T-cell (primary cell): ENCODE results near the gene TAF1C. TPM values are rescaled to one million over a fixed set of nuclear protein-coding genes. Genes with fewer than 3 reads are reported as not detected.
"Not testable (repeated sequence)": the region's sequence is repeated elsewhere in the genome, so short reads cannot be mapped to it uniquely, and the experiment has no call there.

Source experiments
- ATAC-seq, 4 experiments: fragments of 200-7000 bp in 3 of 4; fragments of 150-1000 bp in 1 of 4; cut with Tn5 transposase; replicated peaks in 1 of 4; 1 replicate in 3 of 4; 2 replicates in 1 of 4; pipeline ENCODE4 v1.10.0; 2021; ENCODE audit warnings: moderate library complexity in 3 of 4, mild to moderate bottlenecking in 2 of 4, moderate number of reproducible peaks in 1 of 4
- CTCF ChIA-PET, 2 donors: fragments of 300-600 bp; sonication (Branson Sonifier 250); formaldehyde crosslinking; loops; one replicate each; lab custom pipeline; 2022; ENCODE audit warnings: antibody characterized with exemption in 2 of 2; lab: Charles Lee
- POLR2A ChIA-PET, 2 donors: fragments of 300-600 bp; sonication (Branson Sonifier 250); formaldehyde crosslinking; loops; one replicate each; lab custom pipeline; 2022; ENCODE audit warnings: antibody characterized with exemption in 2 of 2; lab: Charles Lee
- DNase-seq, 35 experiments: peaks; one replicate each; pipeline versions ENCODE4 v3.0.0 to v3.0.0-alpha.2; 2013 to 2023
- H3K27ac ChIP-seq: one replicate; pipeline ENCODE4 v1.5.1; 2013; ENCODE audit warnings: low read length
- H3K27me3 ChIP-seq, 2 experiments: replicated peaks in 1 of 2; 1 replicate in 1 of 2; 2 replicates in 1 of 2; pipeline versions ENCODE4 v1.6.1 to v1.7.0; 2013; ENCODE audit warnings: low read length in 1 of 2, mixed read lengths in 1 of 2; ENCODE audit not compliant: control insufficient read depth in 2 of 2, insufficient read depth in 2 of 2; ENCODE audit errors: extremely low read depth in 1 of 2
- H3K36me3 ChIP-seq, 2 donors: 1 replicate in 1 of 2; 2 replicates in 1 of 2; pipeline versions ENCODE4 v1.6.1 to v1.7.0; 2013; ENCODE audit warnings: low read length in 1 of 2; ENCODE audit not compliant: control insufficient read depth in 2 of 2, insufficient read depth in 1 of 2; ENCODE audit errors: extremely low read depth in 1 of 2
- H3K4me1 ChIP-seq, 2 experiments: 1 replicate in 1 of 2; 2 replicates in 1 of 2; pipeline versions ENCODE4 v1.6.1 to v1.7.0; 2013; ENCODE audit warnings: low read length in 2 of 2, mixed read lengths in 1 of 2; ENCODE audit not compliant: insufficient read depth in 2 of 2, control insufficient read depth in 1 of 2; ENCODE audit errors: extremely low read depth in 1 of 2
- H3K4me3 ChIP-seq, 2 donors: 1 replicate in 1 of 2; 2 replicates in 1 of 2; pipeline versions ENCODE4 v1.5.1 to v1.7.0; 2013; ENCODE audit warnings: mild to moderate bottlenecking in 2 of 2, low read length in 1 of 2, moderate library complexity in 1 of 2; ENCODE audit not compliant: control insufficient read depth in 1 of 2; ENCODE audit errors: extremely low read depth in 1 of 2
- H3K9me3 ChIP-seq: 2 replicates; pipeline ENCODE4 v1.7.0; 2013
- H3K27ac Mint-ChIP-seq, 2 donors: one replicate each; pipeline ENCODE4 v1.8.0; 2020 to 2021; ENCODE audit warnings: mild to moderate bottlenecking in 2 of 2, mixed read lengths in 2 of 2
- H3K27me3 Mint-ChIP-seq, 2 donors: one replicate each; pipeline ENCODE4 v1.8.0; 2021 to 2022; ENCODE audit warnings: mixed read lengths in 2 of 2
- H3K36me3 Mint-ChIP-seq: one replicate; pipeline ENCODE4 v1.8.0; 2021; ENCODE audit warnings: mixed read lengths
- H3K4me1 Mint-ChIP-seq, 3 donors: one replicate each; pipeline ENCODE4 v1.8.0; 2020 to 2022; ENCODE audit warnings: mixed read lengths in 3 of 3, mild to moderate bottlenecking in 1 of 3
- H3K4me3 Mint-ChIP-seq, 3 donors: one replicate each; pipeline ENCODE4 v1.8.0; 2020 to 2022; ENCODE audit warnings: mild to moderate bottlenecking in 3 of 3, mixed read lengths in 3 of 3, moderate library complexity in 3 of 3
- H3K9me3 Mint-ChIP-seq, 3 donors: one replicate each; pipeline ENCODE4 v1.8.0; 2020 to 2022; ENCODE audit warnings: mixed read lengths in 3 of 3
- WGBS: methylation state at CpG from one replicate; pipeline ENCODE4 v1.1.5; 2013; ENCODE audit warnings: missing lambda C conversion rate; ENCODE audit not compliant: insufficient coverage; 5-methylcytosine and 5-hydroxymethylcytosine counted together
- total RNA-seq, 35 experiments: library from RNA in 6 of 35; stranded (reverse) in 6 of 35; fragments of 120-200 nt in 1 of 35; gene quantifications; one replicate each; pipeline versions ENCODE4 v1.2.1 to v1.2.4 and lab custom pipeline; 2013 to 2026

TAF1C gene
- total RNA-seq, 5 donors from 2014 or later (not counting 1 experiment from before 2014, with no cell fraction given) = 81.9 to 97.6 (median 92.8) TPM

- no peaks in the 10 kb centered on the region for H3K4me1 Mint-ChIP-seq
- no peak overlapping the region for H3K4me3 ChIP-seq
- H3K4me3 Mint-ChIP-seq = no peak overlapping the region
- CTCF ChIA-PET = interaction anchor here in 1 of 2 donors (1.0 kb wide), 1 partner anchor 9 kb away, joined by 3 read pairs; no protein-coding TSS in a partner anchor
- H3K36me3 Mint-ChIP-seq = no peaks in the 10 kb centered on the region
- no peak overlapping the region for H3K27ac ChIP-seq
- no peak overlapping the region for H3K27ac Mint-ChIP-seq
- 92% methylated on average over 2 of the region's 3 CpGs for WGBS
- POLR2A ChIA-PET = no interaction called here
- H3K9me3 Mint-ChIP-seq = no peaks in the 10 kb centered on the region
- peaks cover 0 to 44% of the 10 kb centered on the region in 2 experiments for H3K27me3 ChIP-seq
- no peaks in the 10 kb centered on the region for H3K36me3 ChIP-seq
- peaks cover 12 to 37% of the 10 kb centered on the region in 2 donors for H3K27me3 Mint-ChIP-seq
- no peaks in the 10 kb centered on the region for H3K4me1 ChIP-seq
- H3K9me3 ChIP-seq = no peaks in the 10 kb centered on the region
- ATAC-seq (no peak), DNase-seq (no peak)
These were observed 37.7 kb upstream of the TAF1C start for GRCh38 chr16:84224554-84224953.

- H3K27ac Mint-ChIP-seq = no peak overlapping the region
- CTCF ChIA-PET = interaction anchor here in 1 of 2 donors (1.0 kb wide), 1 partner anchor 8 kb away, joined by 3 read pairs; no protein-coding TSS in a partner anchor
- H3K27me3 Mint-ChIP-seq = peaks cover 12 to 30% of the 10 kb centered on the region in 2 donors
- WGBS = 73% methylated on average over 3 of the region's 4 CpGs
- Histone ChIP-seq H3K9me3 (no peaks in the 10 kb centered on the region), H3K27me3 (peaks cover 0 to 41% of the 10 kb centered on the region in 2 experiments), H3K36me3 (no peaks in the 10 kb centered on the region), H3K4me3 (no peak overlapping the region), H3K4me1 (no peaks in the 10 kb centered on the region), H3K27ac (no peak overlapping the region)
- POLR2A ChIA-PET = no interaction called here
- DNase-seq (no peak), ATAC-seq (no peak)
- no peaks in the 10 kb centered on the region for H3K9me3 Mint-ChIP-seq
- H3K36me3 Mint-ChIP-seq = no peaks in the 10 kb centered on the region
- H3K4me1 Mint-ChIP-seq = no peaks in the 10 kb centered on the region
- no peak overlapping the region for H3K4me3 Mint-ChIP-seq
These were observed 36.6 kb upstream of the TAF1C start for GRCh38 chr16:84223456-84223855.

- Histone ChIP-seq H3K9me3 (no peaks in the 10 kb centered on the region), H3K27ac (no peak overlapping the region), H3K27me3 (peaks cover 0 to 27% of the 10 kb centered on the region in 2 experiments), H3K4me1 (no peaks in the 10 kb centered on the region), H3K36me3 (no peaks in the 10 kb centered on the region), H3K4me3 (no peak overlapping the region)
- H3K4me3 Mint-ChIP-seq = no peak overlapping the region
- ChIA-PET CTCF (no interaction called here), POLR2A (no interaction called here)
- H3K4me1 Mint-ChIP-seq = no peaks in the 10 kb centered on the region
- 90% methylated on average over 1 of the region's 1 CpG for WGBS
- ATAC-seq (no peak), DNase-seq (no peak)
- no peaks in the 10 kb centered on the region for H3K36me3 Mint-ChIP-seq
- no peak overlapping the region for H3K27ac Mint-ChIP-seq
- H3K27me3 Mint-ChIP-seq = peaks cover 0 to 12% of the 10 kb centered on the region in 2 donors
- no peaks in the 10 kb centered on the region for H3K9me3 Mint-ChIP-seq
These were observed 34.0 kb upstream of the TAF1C start for GRCh38 chr16:84220851-84221250.

GRCh38 chr16:84218956-84219355, 32.1 kb upstream of the TAF1C start:
- no peak overlapping the region for H3K4me3 ChIP-seq
- 73% methylated on average over 5 of the region's 6 CpGs for WGBS
- ATAC-seq = no peak
- H3K4me3 Mint-ChIP-seq = no peak overlapping the region
- CTCF ChIA-PET = no interaction called here
- H3K36me3 Mint-ChIP-seq = no peaks in the 10 kb centered on the region
- no peak overlapping the region for H3K27ac Mint-ChIP-seq
- H3K27me3 Mint-ChIP-seq = peaks cover 0 to 7% of the 10 kb centered on the region in 2 donors
- no peaks in the 10 kb centered on the region for H3K9me3 ChIP-seq
- H3K4me1 Mint-ChIP-seq = no peaks in the 10 kb centered on the region
- H3K9me3 Mint-ChIP-seq = no peaks in the 10 kb centered on the region
- DNase-seq = no peak
- H3K4me1 ChIP-seq = no peaks in the 10 kb centered on the region
- POLR2A ChIA-PET = interaction anchor here in 1 of 2 donors (0.6 kb wide), 1 partner anchor 103 kb away, joined by 4 read pairs; no protein-coding TSS in a partner anchor
- peaks cover 0 to 19% of the 10 kb centered on the region in 2 experiments for H3K27me3 ChIP-seq
- no peak overlapping the region for H3K27ac ChIP-seq
- no peaks in the 10 kb centered on the region for H3K36me3 ChIP-seq

GRCh38 chr16:84218176-84218823, 31.4 kb upstream of the TAF1C start:
- no peaks in the 10 kb centered on the region for H3K4me1 ChIP-seq
- Mint-ChIP-seq H3K4me1 (no peaks in the 10 kb centered on the region), H3K36me3 (no peaks in the 10 kb centered on the region), H3K27me3 (peaks cover 0 to 7% of the 10 kb centered on the region in 2 donors), H3K9me3 (no peaks in the 10 kb centered on the region), H3K27ac (no peak overlapping the region), H3K4me3 (no peak overlapping the region)
- ATAC-seq (no peak), DNase-seq (no peak)
- POLR2A ChIA-PET = no interaction called here
- WGBS = 87% methylated on average over 11 of the region's 17 CpGs
- no peak overlapping the region for H3K27ac ChIP-seq
- H3K36me3 ChIP-seq = no peaks in the 10 kb centered on the region
- H3K27me3 ChIP-seq = peaks cover 0 to 19% of the 10 kb centered on the region in 2 experiments
- H3K4me3 ChIP-seq = no peak overlapping the region
- CTCF ChIA-PET = no interaction called here
- H3K9me3 ChIP-seq = no peaks in the 10 kb centered on the region

- H3K9me3 Mint-ChIP-seq, CTCF ChIA-PET: not testable (repeated sequence)
These were observed 29.3 kb upstream of the TAF1C start for GRCh38 chr16:84216144-84216543.

More at GRCh38 chr16:84216144-84216543, 29.3 kb upstream of the TAF1C start:
- H3K27me3 Mint-ChIP-seq, H3K4me3 Mint-ChIP-seq, H3K36me3 Mint-ChIP-seq, POLR2A ChIA-PET, H3K36me3 ChIP-seq, H3K4me1 ChIP-seq, ATAC-seq, DNase-seq, H3K27me3 ChIP-seq, H3K4me3 ChIP-seq, H3K4me1 Mint-ChIP-seq, H3K27ac ChIP-seq, H3K9me3 ChIP-seq, H3K27ac Mint-ChIP-seq: not testable (repeated sequence)
- 92% methylated on average over 2 of the region's 3 CpGs for WGBS
